AG04450 (cell line): ENCODE data around the gene TM9SF3. TPM values are rescaled to one million over a fixed set of nuclear protein-coding genes. Genes with fewer than 3 reads are reported as not detected.

Experiments used
- CTCF ChIA-PET: fragments of 300-600, 350-600 bp; formaldehyde crosslinking; extraction: SDS; loops from one replicate; lab custom pipeline; 2022; ENCODE audit warnings: antibody characterized with exemption, inconsistent platforms; lab: Charles Lee
- POLR2A ChIA-PET: fragments of 350-600 bp; formaldehyde crosslinking; extraction: SDS; loops from one replicate; lab custom pipeline; 2021; ENCODE audit warnings: antibody characterized with exemption, inconsistent platforms; lab: Yijun Ruan, JAX
- DNase-seq: peaks from one replicate; pipeline ENCODE4 v3.0.0-alpha.2; 2011; ENCODE audit warnings: low read depth, low spot score
- H3K27ac ChIP-seq: one replicate; pipeline ENCODE4 v1.5.1; 2012; ENCODE audit warnings: low read depth, low read length, control low read depth
- H3K27me3 ChIP-seq: one replicate; pipeline ENCODE4 v1.6.0; 2012; ENCODE audit warnings: low read length; ENCODE audit not compliant: control insufficient read depth, insufficient read depth
- H3K4me3 ChIP-seq: 2 replicates; pipeline ENCODE4 v1.5.1; 2011; ENCODE audit warnings: mild to moderate bottlenecking, low read depth, low read length, control low read depth
- H3K9me3 ChIP-seq: 2 replicates; pipeline ENCODE4 v1.5.1; 2012; ENCODE audit warnings: low read length; ENCODE audit not compliant: control insufficient read depth, insufficient read depth
- polyA plus RNA-seq: library from polyadenylated mRNA; depleted of rRNA; stranded (reverse); fragments of >200 nt; gene quantifications from 2 replicates; pipeline ENCODE4 v1.2.3, GENCODE V29; 2011
- TF ChIP-seq, protein P1 (sequence below): IDR thresholded peaks from 2 replicates; pipeline ENCODE4 v1.5.1; 2011; ENCODE audit warnings: low read depth, low read length, control low read depth, inconsistent platforms

Gene TM9SF3
- polyA plus RNA-seq, 1 experiment: 90.7 TPM

- Histone ChIP-seq H3K4me3 (no peak overlapping the region), H3K27ac (no peak overlapping the region), H3K27me3 (no peaks in the 10 kb centered on the region), H3K9me3 (no peaks in the 10 kb centered on the region)
- ChIA-PET POLR2A (interaction anchor here (0.6 kb wide), 1 partner anchor 499 kb away, joined by 5 read pairs; no protein-coding TSS in a partner anchor), CTCF (no interaction called here)
- TF ChIP-seq, protein P1, sequence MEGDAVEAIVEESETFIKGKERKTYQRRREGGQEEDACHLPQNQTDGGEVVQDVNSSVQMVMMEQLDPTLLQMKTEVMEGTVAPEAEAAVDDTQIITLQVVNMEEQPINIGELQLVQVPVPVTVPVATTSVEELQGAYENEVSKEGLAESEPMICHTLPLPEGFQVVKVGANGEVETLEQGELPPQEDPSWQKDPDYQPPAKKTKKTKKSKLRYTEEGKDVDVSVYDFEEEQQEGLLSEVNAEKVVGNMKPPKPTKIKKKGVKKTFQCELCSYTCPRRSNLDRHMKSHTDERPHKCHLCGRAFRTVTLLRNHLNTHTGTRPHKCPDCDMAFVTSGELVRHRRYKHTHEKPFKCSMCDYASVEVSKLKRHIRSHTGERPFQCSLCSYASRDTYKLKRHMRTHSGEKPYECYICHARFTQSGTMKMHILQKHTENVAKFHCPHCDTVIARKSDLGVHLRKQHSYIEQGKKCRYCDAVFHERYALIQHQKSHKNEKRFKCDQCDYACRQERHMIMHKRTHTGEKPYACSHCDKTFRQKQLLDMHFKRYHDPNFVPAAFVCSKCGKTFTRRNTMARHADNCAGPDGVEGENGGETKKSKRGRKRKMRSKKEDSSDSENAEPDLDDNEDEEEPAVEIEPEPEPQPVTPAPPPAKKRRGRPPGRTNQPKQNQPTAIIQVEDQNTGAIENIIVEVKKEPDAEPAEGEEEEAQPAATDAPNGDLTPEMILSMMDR: no peak
- no peak for DNase-seq
Observed at GRCh38 chr10:96541921-96542320, 44.9 kb downstream of the TM9SF3 start.

DNA sequence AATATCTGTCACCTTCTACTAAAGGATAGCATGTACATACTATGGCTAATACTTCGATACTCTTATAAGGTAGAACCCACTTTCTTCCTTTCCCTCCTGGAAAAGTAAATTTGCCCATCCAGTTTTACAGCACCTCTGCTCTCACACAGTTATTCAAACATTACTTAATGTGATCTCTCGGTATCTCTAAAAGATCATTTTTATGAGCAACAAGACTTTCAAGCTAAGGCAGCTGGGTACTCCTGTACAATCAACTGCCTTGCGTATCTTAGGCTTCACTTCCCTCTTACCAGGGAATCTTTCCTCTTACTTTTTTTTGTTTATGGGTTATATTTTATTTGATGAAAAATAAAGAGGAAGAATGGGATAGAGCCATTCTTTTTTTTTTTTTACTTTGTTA is 46.6 kb downstream of the TM9SF3 start:
- no peaks in the 10 kb centered on the region for H3K9me3 ChIP-seq
- no peak overlapping the region for H3K27ac ChIP-seq
- TF ChIP-seq, protein P1: no peak
- CTCF ChIA-PET: interaction anchor here (0.6 kb wide), 1 partner anchor 472 kb away, joined by 3 read pairs; no protein-coding TSS in a partner anchor
- POLR2A ChIA-PET: no interaction called here
- no peaks in the 10 kb centered on the region for H3K27me3 ChIP-seq
- no peak overlapping the region for H3K4me3 ChIP-seq
- DNase-seq: no peak

GRCh38 chr10:96538683-96539082 is 48.1 kb downstream of the TM9SF3 start:
- CTCF ChIA-PET: interaction anchor here (1.4 kb wide), 1 partner anchor 25 kb away, joined by 7 read pairs; the partner anchor contains the start of gene TLL2
- POLR2A ChIA-PET: no interaction called here
- H3K9me3 ChIP-seq: no peaks in the 10 kb centered on the region
- no peak overlapping the region for H3K4me3 ChIP-seq
- no peaks in the 10 kb centered on the region for H3K27me3 ChIP-seq
- TF ChIP-seq, protein P1: no peak
- DNase-seq: no peak
- no peak overlapping the region for H3K27ac ChIP-seq

DNA sequence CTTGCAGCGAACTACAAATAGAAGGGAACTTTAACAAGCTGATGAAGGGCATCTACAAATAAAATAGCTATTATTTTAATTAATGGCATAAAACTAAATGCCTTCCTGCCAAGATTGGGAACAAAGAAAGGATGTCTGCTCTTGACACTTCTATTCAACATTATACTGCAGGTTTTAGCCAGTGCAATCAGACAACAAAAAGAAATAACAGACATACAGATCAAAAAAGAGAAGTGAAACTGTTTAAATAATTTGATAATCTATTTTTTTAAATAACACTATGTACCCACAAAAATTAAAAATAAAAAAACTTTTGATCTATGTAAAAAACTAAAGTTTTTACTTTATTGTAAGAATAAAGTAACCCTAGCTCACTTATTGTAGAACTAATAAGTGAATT is 50.7 kb downstream of the TM9SF3 start:
- TF ChIP-seq, protein P1: no peak
- CTCF ChIA-PET: interaction anchor here (0.9 to 1.9 kb wide), 2 partner anchors 13 to 22 kb away, joined by 3 to 10 read pairs; partner anchors contain the start of gene TLL2
- no peak for DNase-seq
- H3K27ac ChIP-seq: no peak overlapping the region
- no peaks in the 10 kb centered on the region for H3K9me3 ChIP-seq
- POLR2A ChIA-PET: no interaction called here
- no peak overlapping the region for H3K4me3 ChIP-seq
- no peaks in the 10 kb centered on the region for H3K27me3 ChIP-seq

DNA sequence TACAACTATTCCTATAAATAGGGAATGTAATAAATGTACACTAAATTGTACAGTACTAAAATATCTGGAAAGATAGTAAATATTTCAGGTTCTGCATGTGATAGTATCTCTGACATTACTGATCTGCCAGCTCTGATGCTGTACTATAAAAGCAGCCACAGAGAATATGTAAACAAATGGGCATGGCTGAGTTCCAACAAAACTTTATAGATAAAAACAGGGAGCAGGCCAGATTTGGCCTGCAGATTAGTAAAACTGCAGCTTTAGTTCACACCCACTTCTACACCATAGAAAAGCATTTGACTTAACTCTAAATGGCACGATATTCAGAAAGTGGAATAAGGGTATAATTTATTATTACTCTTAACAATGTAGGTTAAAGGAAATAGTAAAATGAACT is 54.3 kb downstream of the TM9SF3 start:
- Histone ChIP-seq H3K9me3 (no peaks in the 10 kb centered on the region), H3K27ac (no peak overlapping the region), H3K27me3 (no peaks in the 10 kb centered on the region), H3K4me3 (no peak overlapping the region)
- TF ChIP-seq, protein P1: no peak
- DNase-seq: no peak
- ChIA-PET CTCF (interaction anchor here (1.2 kb wide), 1 partner anchor 19 kb away, joined by 6 read pairs; the partner anchor contains the start of gene TLL2), POLR2A (no interaction called here)
